PC-9 (cell line): Measurements from ENCODE around the gene NPTN. TPM values are rescaled to one million over a fixed set of nuclear protein-coding genes. Genes with fewer than 3 reads are reported as not detected.

ENCODE experiments used
- BruUV-seq: library from RNA; stranded (reverse); fragments of 400-500 nt; replicated peaks from 2 replicates; lab custom pipeline; 2021; lab: Mats Ljungman, UMichigan
- CTCF ChIA-PET: fragments of 300-600 bp; sonication (Branson Sonifier 250); formaldehyde crosslinking; loops from one replicate; lab custom pipeline; 2022; ENCODE audit warnings: antibody characterized with exemption; lab: Charles Lee
- POLR2A ChIA-PET: fragments of 300-600 bp; sonication (Branson Sonifier 250); formaldehyde crosslinking; loops from one replicate; lab custom pipeline; 2022; ENCODE audit warnings: antibody characterized with exemption; ENCODE audit not compliant: unreplicated experiment; lab: Charles Lee
- DNase-seq, 2 experiments: peaks; one replicate each; pipeline versions ENCODE4 v3.0.0 to v3.0.0-alpha.2; 2015 to 2022; ENCODE audit warnings: mixed read lengths in 1 of 2
- H2AFZ ChIP-seq: fragments of 200-600 bp; sonication (generic); 2 replicates; pipeline ENCODE4 v1.8.1; 2017; ENCODE audit warnings: antibody characterized with exemption
- H3F3A ChIP-seq: fragments of 200-600 bp; sonication (generic); 2 replicates; pipeline ENCODE4 v1.8.1; 2017; ENCODE audit warnings: antibody characterized with exemption, mild to moderate bottlenecking, low read depth; ENCODE audit not compliant: insufficient read depth
- H3K27ac ChIP-seq: fragments of 200-600 bp; sonication (generic); 2 replicates; pipeline ENCODE4 v1.6.1; 2016; ENCODE audit warnings: mixed run types
- H3K27me3 ChIP-seq: fragments of 200-600 bp; sonication (generic); 2 replicates; pipeline ENCODE4 v1.6.1; 2016; ENCODE audit warnings: low read depth, mixed run types; ENCODE audit not compliant: insufficient read depth
- H3K36me3 ChIP-seq: fragments of 200-600 bp; sonication (generic); 2 replicates; pipeline ENCODE4 v1.6.1; 2016; ENCODE audit warnings: low read depth, mixed run types
- H3K4me1 ChIP-seq: fragments of 200-600 bp; sonication (generic); replicated peaks from 2 replicates; pipeline ENCODE4 v1.6.1; 2016; ENCODE audit warnings: mixed run types; ENCODE audit not compliant: insufficient read depth
- H3K4me2 ChIP-seq: fragments of 200-600 bp; sonication (generic); 2 replicates; pipeline ENCODE4 v1.6.1; 2017; ENCODE audit warnings: mixed run types
- H3K4me3 ChIP-seq: fragments of 200-600 bp; sonication (generic); 2 replicates; pipeline ENCODE4 v1.6.1; 2016; ENCODE audit warnings: mixed run types
- H3K79me2 ChIP-seq: fragments of 200-600 bp; sonication (generic); 2 replicates; pipeline ENCODE4 v1.6.1; 2017; ENCODE audit warnings: low read depth, mixed run types
- H3K9me2 ChIP-seq: fragments of 200-600 bp; sonication (generic); 2 replicates; pipeline ENCODE4 v1.8.1; 2017; ENCODE audit warnings: mild to moderate bottlenecking; ENCODE audit not compliant: insufficient read depth
- H3K9me3 ChIP-seq: fragments of 200-600 bp; sonication (generic); 2 replicates; pipeline ENCODE4 v1.8.1; 2016; ENCODE audit warnings: low read depth; ENCODE audit not compliant: insufficient read depth
- H4K20me1 ChIP-seq: fragments of 200-600 bp; sonication (generic); 2 replicates; pipeline ENCODE4 v1.8.1; 2017; ENCODE audit not compliant: insufficient read depth
- EZH2 ChIP-seq: fragments of 200-600 bp; sonication (generic); IDR thresholded peaks from 2 replicates; pipeline ENCODE4 v1.8.0; 2017; ENCODE audit warnings: antibody characterized with exemption, low read depth
- intact Hi-C: fragments of 100-400 bp; cut with micrococcal nuclease; formaldehyde crosslinking; loops from one replicate; pipeline ENCODE4 v1.10.0; 2022; ENCODE audit not compliant: unreplicated experiment
- total RNA-seq: library from RNA; stranded (reverse); gene quantifications from 2 replicates; pipeline ENCODE4 v1.2.3, GENCODE V29; 2021
- TF ChIP-seq, protein P1 (sequence below): fragments of 200-600 bp; sonication (generic); conservative IDR thresholded peaks from 2 replicates; pipeline ENCODE4 v1.6.1; 2017; ENCODE audit warnings: mixed run types, antibody characterized with exemption, mild to moderate bottlenecking, moderate library complexity

NPTN gene
- total RNA-seq, 1 experiment from 2014 or later, result 101 TPM

DNA sequence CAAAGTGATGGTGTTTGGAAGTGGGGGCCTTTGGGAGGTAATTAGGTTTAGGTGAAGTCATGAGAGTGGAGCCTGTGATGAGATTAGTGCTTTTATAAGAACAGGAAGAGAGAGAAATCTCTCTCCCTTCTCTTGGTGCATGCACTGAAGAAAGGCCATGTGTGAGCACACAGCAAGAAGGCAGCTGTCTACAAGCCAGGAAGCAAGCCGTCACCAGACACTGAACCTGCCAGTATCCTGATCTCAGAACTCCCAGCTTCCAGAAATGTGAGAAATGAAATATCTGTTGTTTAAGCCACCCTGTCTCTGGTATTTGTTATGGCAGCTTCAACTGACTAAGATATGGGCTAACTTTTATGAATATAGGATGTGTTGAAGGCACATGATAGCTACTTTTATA is 117.7 kb downstream of the NPTN start:
- BruUV-seq, result no TSS peak
- Histone ChIP-seq H3K36me3 (no peaks in the 10 kb centered on the region), H4K20me1 (no peaks in the 10 kb centered on the region), H3K9me2 (no peaks in the 10 kb centered on the region), H3K27me3 (no peaks in the 10 kb centered on the region), H3K9me3 (no peaks in the 10 kb centered on the region), H2AFZ (no peak overlapping the region), H3K4me3 (no peak overlapping the region), H3K4me2 (no peak overlapping the region), H3F3A (no peaks in the 10 kb centered on the region), H3K79me2 (no peaks in the 10 kb centered on the region), H3K4me1 (no peaks in the 10 kb centered on the region; the same call in 1 of the 2 replicates), H3K27ac (no peak overlapping the region)
- POLR2A ChIA-PET, result no interaction called here
- TF ChIP-seq, protein P1, sequence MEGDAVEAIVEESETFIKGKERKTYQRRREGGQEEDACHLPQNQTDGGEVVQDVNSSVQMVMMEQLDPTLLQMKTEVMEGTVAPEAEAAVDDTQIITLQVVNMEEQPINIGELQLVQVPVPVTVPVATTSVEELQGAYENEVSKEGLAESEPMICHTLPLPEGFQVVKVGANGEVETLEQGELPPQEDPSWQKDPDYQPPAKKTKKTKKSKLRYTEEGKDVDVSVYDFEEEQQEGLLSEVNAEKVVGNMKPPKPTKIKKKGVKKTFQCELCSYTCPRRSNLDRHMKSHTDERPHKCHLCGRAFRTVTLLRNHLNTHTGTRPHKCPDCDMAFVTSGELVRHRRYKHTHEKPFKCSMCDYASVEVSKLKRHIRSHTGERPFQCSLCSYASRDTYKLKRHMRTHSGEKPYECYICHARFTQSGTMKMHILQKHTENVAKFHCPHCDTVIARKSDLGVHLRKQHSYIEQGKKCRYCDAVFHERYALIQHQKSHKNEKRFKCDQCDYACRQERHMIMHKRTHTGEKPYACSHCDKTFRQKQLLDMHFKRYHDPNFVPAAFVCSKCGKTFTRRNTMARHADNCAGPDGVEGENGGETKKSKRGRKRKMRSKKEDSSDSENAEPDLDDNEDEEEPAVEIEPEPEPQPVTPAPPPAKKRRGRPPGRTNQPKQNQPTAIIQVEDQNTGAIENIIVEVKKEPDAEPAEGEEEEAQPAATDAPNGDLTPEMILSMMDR, result no peak
- TF ChIP-seq EZH2, result no peak
- no peak for DNase-seq
- intact Hi-C loops, result no loop called here
- CTCF ChIA-PET, result no interaction called here

Other genes with a start within 250 kb of the NPTN start
- not detected in 2 replicates for gene REC114, start 190.2 kb downstream of the NPTN start, total RNA-seq
- gene CD276, start 51.0 kb upstream of the NPTN start, total RNA-seq, result 82.6 and 91.1 TPM in 2 replicates
- not detected in 2 replicates for gene INSYN1, start 120.0 kb upstream of the NPTN start, total RNA-seq
- not detected in 2 replicates for gene TBC1D21, start 240.2 kb upstream of the NPTN start, total RNA-seq